HepG2 (cell line): ENCODE results near the gene SLC12A5.

Source experiments
- HDAC2 ChIP-seq: sonication (generic); formaldehyde crosslinking; IDR thresholded peaks from 2 replicates; pipeline ENCODE4 v1.4.0; 2020; ENCODE audit warnings: missing genetic modification reagents
- POLR2A ChIP-seq, 2 experiments: IDR thresholded peaks; 2 replicates each; pipeline ENCODE4 v1.6.1; 2011; ENCODE audit warnings: low read depth in 2 of 2, low read length in 2 of 2, mild to moderate bottlenecking in 1 of 2, moderate library complexity in 1 of 2; ENCODE audit not compliant: insufficient read depth in 1 of 2
- ZFYVE20 ChIP-seq: sonication (generic); formaldehyde crosslinking; IDR thresholded peaks from 2 replicates; pipeline ENCODE4 v1.8.0; 2023; ENCODE audit warnings: low read depth, mild to moderate bottlenecking, moderate library complexity, missing genetic modification reagents, borderline replicate concordance
- TF ChIP-seq, protein P1 (sequence below): sonication (generic); formaldehyde crosslinking; IDR thresholded peaks from 2 replicates; pipeline ENCODE4 v1.5.0; 2020; ENCODE audit warnings: mild to moderate bottlenecking, missing genetic modification reagents, moderate library complexity

GRCh38 chr20:45998337-45998736 is 30.7 kb upstream of the SLC12A5 start:
- TF ChIP-seq ZFYVE20 (CRISPR knock-in tag): no peak
- no peak for TF ChIP-seq HDAC2
- TF ChIP-seq, protein P1, sequence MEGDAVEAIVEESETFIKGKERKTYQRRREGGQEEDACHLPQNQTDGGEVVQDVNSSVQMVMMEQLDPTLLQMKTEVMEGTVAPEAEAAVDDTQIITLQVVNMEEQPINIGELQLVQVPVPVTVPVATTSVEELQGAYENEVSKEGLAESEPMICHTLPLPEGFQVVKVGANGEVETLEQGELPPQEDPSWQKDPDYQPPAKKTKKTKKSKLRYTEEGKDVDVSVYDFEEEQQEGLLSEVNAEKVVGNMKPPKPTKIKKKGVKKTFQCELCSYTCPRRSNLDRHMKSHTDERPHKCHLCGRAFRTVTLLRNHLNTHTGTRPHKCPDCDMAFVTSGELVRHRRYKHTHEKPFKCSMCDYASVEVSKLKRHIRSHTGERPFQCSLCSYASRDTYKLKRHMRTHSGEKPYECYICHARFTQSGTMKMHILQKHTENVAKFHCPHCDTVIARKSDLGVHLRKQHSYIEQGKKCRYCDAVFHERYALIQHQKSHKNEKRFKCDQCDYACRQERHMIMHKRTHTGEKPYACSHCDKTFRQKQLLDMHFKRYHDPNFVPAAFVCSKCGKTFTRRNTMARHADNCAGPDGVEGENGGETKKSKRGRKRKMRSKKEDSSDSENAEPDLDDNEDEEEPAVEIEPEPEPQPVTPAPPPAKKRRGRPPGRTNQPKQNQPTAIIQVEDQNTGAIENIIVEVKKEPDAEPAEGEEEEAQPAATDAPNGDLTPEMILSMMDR: no peak
- no peak for TF ChIP-seq POLR2A (IDR thresholded peaks at IDR 0.05; ENCODE audit: insufficient read depth in 1 of 2, low read depth in 2 of 2, low read length in 2 of 2)
